HK-2 (cell line): ENCODE measurements around the gene UROD.
"Not testable (repeated sequence)": the region's sequence is repeated elsewhere in the genome, so short reads cannot be mapped to it uniquely, and the experiment has no call there.

Experiments used
- DNase-seq: peaks from one replicate; pipeline ENCODE4 v3.0.0-alpha.2; 2018; ENCODE audit not compliant: unreplicated experiment

The UROD gene

GRCh38 chr1:45038661-45039364, 26.8 kb downstream of the UROD start:
- no peak for DNase-seq

- no peak for DNase-seq
Observed at GRCh38 chr1:45040297-45040696, 28.2 kb downstream of the UROD start.

- no peak for DNase-seq
Observed at GRCh38 chr1:45043094-45043493, 31.0 kb downstream of the UROD start.

- DNase-seq = no peak
Observed at GRCh38 chr1:45044916-45045315, 32.9 kb downstream of the UROD start.

- no peak for DNase-seq
Observed at GRCh38 chr1:45047032-45047431, 35.0 kb downstream of the UROD start.

GRCh38 chr1:45051005-45051772, 39.1 kb downstream of the UROD start:
- DNase-seq = no peak

- no peak for DNase-seq
Observed at GRCh38 chr1:45057542-45057941, 45.5 kb downstream of the UROD start.

GRCh38 chr1:45059829-45060228, 47.8 kb downstream of the UROD start:
- DNase-seq = no peak

GRCh38 chr1:45062463-45062862, 50.4 kb downstream of the UROD start:
- DNase-seq = not testable (repeated sequence)

GRCh38 chr1:45065083-45065482, 53.0 kb downstream of the UROD start:
- DNase-seq = no peak
